Measurements from ENCODE around the gene RNASE12. TPM values are rescaled to one million over a fixed set of nuclear protein-coding genes. Genes with fewer than 3 reads are reported as not detected.

Gene RNASE12
- polyA plus RNA-seq, 1 of the 3 experiments (the other 2 are of a cell fraction): not detected

GRCh38 chr14:20580242-20580641 is 10.9 kb downstream of the RNASE12 start:
- peaks cover 33% of the 10 kb centered on the region for H3K27me3 ChIP-seq (ENCODE audit: insufficient read depth)
- H3K79me2 ChIP-seq (ENCODE audit: insufficient read depth): no peaks in the 10 kb centered on the region
- no peak overlapping the region for H2AFZ ChIP-seq (ENCODE audit: low read depth)
- no peaks in the 10 kb centered on the region for H3F3A ChIP-seq (replicated peaks; ENCODE audit: insufficient read depth)
- ChIA-PET CTCF (no interaction called here), POLR2A (no interaction called here)
- H3K4me1 ChIP-seq (ENCODE audit: control insufficient read depth in 1 of 2, insufficient read depth in 2 of 2, low read depth in 1 of 2, low read length in 1 of 2): no peaks in the 10 kb centered on the region
- H3K27ac ChIP-seq (ENCODE audit: low read depth in 2 of 2, low read length in 1 of 2): no peak overlapping the region
- no peak overlapping the region for H3K4me2 ChIP-seq
- no peaks in the 10 kb centered on the region for H4K20me1 ChIP-seq (ENCODE audit: insufficient read depth)
- DNase-seq: no peak
- H3K36me3 ChIP-seq (replicated peaks in 1 of 2; ENCODE audit: control insufficient read depth in 1 of 2, insufficient read depth in 2 of 2, low read length in 1 of 2): no peaks in the 10 kb centered on the region
- TF ChIP-seq MEF2A (IDR thresholded peaks at IDR 0.05; ENCODE audit: borderline replicate concordance, low read depth): no peak
- TF ChIP-seq RXRA (IDR thresholded peaks at IDR 0.05; ENCODE audit: borderline replicate concordance, low read depth): no peak
- TF ChIP-seq USF2 (IDR thresholded peaks at IDR 0.05; ENCODE audit: borderline replicate concordance, low read depth, low read length): no peak
- TF ChIP-seq REST (IDR thresholded peaks at IDR 0.05; ENCODE audit: low read depth, low read length): no peak
- TF ChIP-seq SIN3A (IDR thresholded peaks at IDR 0.05; ENCODE audit: borderline replicate concordance, low read depth, low read length): no peak
- TF ChIP-seq RAD21 (IDR thresholded peaks at IDR 0.05; ENCODE audit: low read length): no peak
- TF ChIP-seq FOSL2 (IDR thresholded peaks at IDR 0.05; ENCODE audit: borderline replicate concordance, low read depth): no peak
- no peak for TF ChIP-seq YY1 (IDR thresholded peaks at IDR 0.05; ENCODE audit: low read depth)
- TF ChIP-seq NRF1 (IDR thresholded peaks at IDR 0.05; ENCODE audit: low read depth, low read length): no peak
- TF ChIP-seq USF1 (IDR thresholded peaks at IDR 0.05; ENCODE audit: borderline replicate concordance, low read depth): no peak
- TF ChIP-seq JUND (IDR thresholded peaks at IDR 0.05): no peak
- TF ChIP-seq TAF1 (IDR thresholded peaks at IDR 0.05; ENCODE audit: borderline replicate concordance, low read depth, low read length): no peak
- no peaks in the 10 kb centered on the region for H3K9me2 ChIP-seq
- no peak overlapping the region for H3K4me3 ChIP-seq (ENCODE audit: low read depth in 2 of 2, low read length in 1 of 2)
- 27% methylated on average over 4 of the region's 4 CpGs for WGBS (ENCODE audit: low lambda C conversion rate)
- no peak overlapping the region for H3K9ac ChIP-seq
- H3K9me3 ChIP-seq: no peaks in the 10 kb centered on the region
